SK-N-SH (cell line): ENCODE data around the gene CASKIN1. TPM values are rescaled to one million over a fixed set of nuclear protein-coding genes. Genes with fewer than 3 reads are reported as not detected.

Source experiments
- CTCF ChIA-PET: fragments of 300-600, 350-600 bp; formaldehyde crosslinking; extraction: SDS; loops from one replicate; lab custom pipeline; 2021; lab: Yijun Ruan, JAX
- POLR2A ChIA-PET: fragments of 350-600 bp; sonication (Branson Sonifier 250); formaldehyde crosslinking; extraction: SDS; loops from one replicate; lab custom pipeline; 2020; ENCODE audit warnings: antibody characterized with exemption, inconsistent platforms; lab: Yijun Ruan, JAX
- DNase-seq: peaks from one replicate; pipeline ENCODE4 v3.0.0; 2012
- H2AFZ ChIP-seq: fragments of 200-600 bp; sonication (generic); 2 replicates; pipeline ENCODE4 v1.8.1; 2016; ENCODE audit warnings: antibody characterized with exemption, mild to moderate bottlenecking, low read depth
- H3F3A ChIP-seq: fragments of 200-600 bp; sonication (generic); replicated peaks from 2 replicates; pipeline ENCODE3; 2016; ENCODE audit warnings: antibody characterized with exemption, mild to moderate bottlenecking; ENCODE audit not compliant: insufficient read depth
- H3K27ac ChIP-seq, 2 experiments: fragments of 200-500 bp in 1 of 2; fragments of 200-600 bp in 1 of 2; sonication (Bioruptor generic) in 1 of 2; sonication (generic), shearing (Covaris generic) in 1 of 2; 2 replicates each; pipeline versions ENCODE4 v1.5.1 to v1.6.1; 2014 to 2016; ENCODE audit warnings: low read depth in 2 of 2, inconsistent platforms in 1 of 2, low read length in 1 of 2, mild to moderate bottlenecking in 1 of 2, mixed read lengths in 1 of 2
- H3K27me3 ChIP-seq: fragments of 200-600 bp; sonication (generic), shearing (Covaris generic); 2 replicates; pipeline ENCODE4 v1.6.1; 2016; ENCODE audit warnings: mixed run types; ENCODE audit not compliant: insufficient read depth
- H3K36me3 ChIP-seq, 2 experiments: fragments of 200-500 bp in 1 of 2; fragments of 200-600 bp in 1 of 2; sonication (Bioruptor generic) in 1 of 2; sonication (generic) in 1 of 2; replicated peaks in 1 of 2; 2 replicates each; pipeline versions ENCODE3 to v1.5.1; 2014 to 2016; ENCODE audit warnings: low read length in 1 of 2, mild to moderate bottlenecking in 1 of 2; ENCODE audit not compliant: insufficient read depth in 2 of 2, control insufficient read depth in 1 of 2
- H3K4me1 ChIP-seq, 2 experiments: fragments of 200-500 bp in 1 of 2; fragments of 200-600 bp in 1 of 2; sonication (Bioruptor generic) in 1 of 2; sonication (generic), shearing (Covaris generic) in 1 of 2; 2 replicates each; pipeline versions ENCODE4 v1.5.1 to v1.6.1; 2014 to 2016; ENCODE audit warnings: low read depth in 1 of 2, low read length in 1 of 2, mixed run types in 1 of 2; ENCODE audit not compliant: insufficient read depth in 2 of 2, control insufficient read depth in 1 of 2
- H3K4me2 ChIP-seq: fragments of 200-600 bp; sonication (generic), shearing (Covaris generic); 2 replicates; pipeline ENCODE4 v1.6.1; 2017; ENCODE audit warnings: mixed run types
- H3K4me3 ChIP-seq, 2 experiments: fragments of 200-500 bp in 1 of 2; fragments of 200-600 bp in 1 of 2; sonication (Bioruptor generic) in 1 of 2; sonication (generic), shearing (Covaris generic) in 1 of 2; 2 replicates each; pipeline versions ENCODE4 v1.5.1 to v1.8.1; 2014 to 2016; ENCODE audit warnings: low read depth in 2 of 2, inconsistent platforms in 1 of 2, low read length in 1 of 2, mild to moderate bottlenecking in 1 of 2, mixed read lengths in 1 of 2, moderate library complexity in 1 of 2
- H3K79me2 ChIP-seq: fragments of 200-600 bp; sonication (generic); 2 replicates; pipeline ENCODE4 v1.8.1; 2017; ENCODE audit warnings: mild to moderate bottlenecking; ENCODE audit not compliant: insufficient read depth
- H3K9ac ChIP-seq: fragments of 200-600 bp; sonication (generic); 2 replicates; pipeline ENCODE4 v1.6.1; 2017; ENCODE audit warnings: mixed run types
- H3K9me2 ChIP-seq: fragments of 200-600 bp; sonication (generic); 2 replicates; pipeline ENCODE4 v1.6.1; 2017; ENCODE audit warnings: mixed run types
- H3K9me3 ChIP-seq: fragments of 200-600 bp; sonication (generic); 2 replicates; pipeline ENCODE4 v1.6.1; 2017; ENCODE audit warnings: mixed run types, mild to moderate bottlenecking, moderate library complexity
- H4K20me1 ChIP-seq: fragments of 200-600 bp; sonication (generic); 2 replicates; pipeline ENCODE4 v1.6.1; 2017; ENCODE audit warnings: mild to moderate bottlenecking, mixed run types; ENCODE audit not compliant: insufficient read depth
- ELF1 ChIP-seq: IDR thresholded peaks from 2 replicates; pipeline ENCODE4 v1.4.0; 2012
- EZH2phosphoT487 ChIP-seq: fragments of 200-600 bp; sonication (generic); IDR thresholded peaks from 2 replicates; pipeline ENCODE4 v1.6.1; 2017; ENCODE audit warnings: low read depth, mixed run types, mild to moderate bottlenecking, antibody characterized with exemption, moderate library complexity, borderline replicate concordance
- FOSL2 ChIP-seq: IDR thresholded peaks from 2 replicates; pipeline ENCODE4 v1.4.0; 2012; ENCODE audit warnings: low read depth, mild to moderate bottlenecking, moderate library complexity, borderline replicate concordance
- FOXJ3 ChIP-seq: sonication (generic); formaldehyde crosslinking; IDR thresholded peaks from 2 replicates; pipeline ENCODE4 v1.5.1; 2020; ENCODE audit warnings: mild to moderate bottlenecking, missing genetic modification reagents
- FOXM1 ChIP-seq: IDR thresholded peaks from 2 replicates; pipeline ENCODE4 v1.4.0; 2012; ENCODE audit warnings: low read depth, mild to moderate bottlenecking
- GABPA ChIP-seq: IDR thresholded peaks from 2 replicates; pipeline ENCODE4 v1.4.0; 2012; ENCODE audit warnings: low read depth, mild to moderate bottlenecking
- GATA2 ChIP-seq: sonication (generic); formaldehyde crosslinking; IDR thresholded peaks from 2 replicates; pipeline ENCODE4 v1.5.0; 2020; ENCODE audit warnings: mild to moderate bottlenecking, missing genetic modification reagents
- MEF2A ChIP-seq: IDR thresholded peaks from 2 replicates; pipeline ENCODE4 v1.4.0; 2012; ENCODE audit warnings: low read depth, borderline replicate concordance
- NFIC ChIP-seq: IDR thresholded peaks from 2 replicates; pipeline ENCODE4 v1.4.0; 2012; ENCODE audit warnings: borderline replicate concordance
- POLR2AphosphoS5 ChIP-seq: IDR thresholded peaks from 2 replicates; pipeline ENCODE4 v1.6.1; 2012; ENCODE audit warnings: low read depth, low read length
- RFX5 ChIP-seq: IDR thresholded peaks from 2 replicates; pipeline ENCODE4 v1.6.1; 2012; ENCODE audit warnings: mild to moderate bottlenecking, improper control_type of control experiment, low read length
- SIN3A ChIP-seq: IDR thresholded peaks from 2 replicates; pipeline ENCODE4 v1.6.1; 2012; ENCODE audit warnings: low read depth, mild to moderate bottlenecking, low read length, moderate library complexity, borderline replicate concordance
- TAF1 ChIP-seq: IDR thresholded peaks from 2 replicates; pipeline ENCODE4 v1.6.1; 2012; ENCODE audit warnings: low read depth, mild to moderate bottlenecking, low read length, moderate library complexity, borderline replicate concordance
- TCF12 ChIP-seq: IDR thresholded peaks from 2 replicates; pipeline ENCODE4 v1.4.0; 2012
- WGBS: methylation state at CpG from one replicate; pipeline ENCODE4 v1.1.6; 2017; ENCODE audit warnings: low lambda C conversion rate; 5-methylcytosine and 5-hydroxymethylcytosine counted together
- polyA plus RNA-seq, 3 experiments: library from polyadenylated mRNA; depleted of rRNA; stranded (reverse); fragments of >200 nt; gene quantifications; 2 replicates each; pipeline ENCODE4 v1.2.3, GENCODE V29; 2012
- TF ChIP-seq, protein P1 (sequence below): IDR thresholded peaks from 2 replicates; pipeline ENCODE4 v1.4.0; 2012; ENCODE audit warnings: low read depth, borderline replicate concordance
- TF ChIP-seq, protein P2 (sequence below): IDR thresholded peaks from 2 replicates; pipeline ENCODE4 v1.4.0; 2012; ENCODE audit warnings: low read depth, borderline replicate concordance
- TF ChIP-seq, protein P3 (sequence below): IDR thresholded peaks from 2 replicates; pipeline ENCODE4 v1.4.0; 2012; ENCODE audit warnings: low read depth
- TF ChIP-seq, protein P4 (sequence below): IDR thresholded peaks from 2 replicates; pipeline ENCODE4 v1.6.1; 2012; ENCODE audit warnings: mild to moderate bottlenecking, low read depth, low read length, moderate library complexity

The CASKIN1 gene
- polyA plus RNA-seq, 1 of the 3 experiments (the other 2 are of a cell fraction) = 1.7 TPM

DNA sequence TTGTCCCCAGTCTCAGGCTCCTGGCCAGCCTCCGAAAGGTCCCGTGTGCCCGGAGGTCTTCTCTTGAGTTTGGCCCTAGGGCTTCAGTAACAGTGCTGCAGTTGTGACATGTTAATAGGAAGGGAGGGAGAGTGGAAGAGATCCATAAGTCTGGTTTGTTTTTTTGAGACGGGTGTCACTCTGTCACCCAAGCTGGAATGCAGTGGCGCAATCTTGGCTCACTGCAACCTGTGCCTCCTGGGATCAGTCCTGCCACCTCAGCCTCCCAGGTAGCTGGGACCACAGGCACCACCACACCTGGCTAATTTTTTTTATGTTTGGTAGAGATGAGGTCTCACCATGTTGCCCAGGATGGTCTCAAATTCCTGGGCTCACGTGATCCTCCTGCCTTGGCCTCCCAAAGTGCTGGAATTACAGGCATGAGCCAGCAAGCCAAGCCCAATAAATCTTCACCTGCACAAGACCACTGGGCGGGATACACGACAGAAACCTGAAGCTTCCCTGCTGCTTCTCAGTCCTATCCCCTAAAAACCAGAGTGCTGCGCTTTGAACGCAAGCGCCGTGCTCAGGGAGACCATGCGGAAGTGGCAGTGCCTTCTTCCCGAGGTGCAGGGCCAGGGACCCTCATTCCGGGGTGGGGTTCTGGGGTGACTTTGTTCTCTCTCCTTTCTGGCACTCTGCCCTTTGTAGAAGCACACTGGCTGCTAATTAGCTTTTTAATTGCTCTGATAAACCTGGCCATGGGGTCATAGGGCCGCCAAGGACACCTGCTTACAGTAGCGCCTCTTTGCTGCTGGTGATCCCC, 29.9 kb downstream of the CASKIN1 start:
- no peak overlapping the region for H3K4me2 ChIP-seq

More for the DNA sequence above, 29.9 kb downstream of the CASKIN1 start:
- Histone ChIP-seq H3K4me1 (no peaks in the 10 kb centered on the region), H2AFZ (no peak overlapping the region), H4K20me1 (peaks cover 29% of the 10 kb centered on the region), H3K4me3 (no peak overlapping the region), H3K9me3 (no peaks in the 10 kb centered on the region), H3K9me2 (no peaks in the 10 kb centered on the region), H3K79me2 (peaks cover 34% of the 10 kb centered on the region), H3F3A (peaks cover 3% of the 10 kb centered on the region), H3K9ac (no peak overlapping the region), H3K27ac (no peak overlapping the region), H3K36me3 (peaks cover 0 to 51% of the 10 kb centered on the region in 2 experiments), H3K27me3 (no peaks in the 10 kb centered on the region)
- POLR2A ChIA-PET = interaction anchor here (3.5 kb wide), 1 partner anchor 11 kb away, joined by 16 read pairs; the partner anchor contains the start of gene TRAF7
- WGBS = 94% methylated on average over 14 of the region's 17 CpGs
- DNase-seq = no peak
- TF ChIP-seq ELF1 (no peak), MEF2A (no peak), FOSL2 (no peak), TCF12 (no peak), GABPA (no peak), EZH2phosphoT487 (no peak), FOXJ3 (no peak), POLR2AphosphoS5 (no peak), SIN3A (no peak), TAF1 (no peak), GATA2 (no peak), FOXM1 (no peak), NFIC (no peak), RFX5 (no peak)
- TF ChIP-seq, protein P1, sequence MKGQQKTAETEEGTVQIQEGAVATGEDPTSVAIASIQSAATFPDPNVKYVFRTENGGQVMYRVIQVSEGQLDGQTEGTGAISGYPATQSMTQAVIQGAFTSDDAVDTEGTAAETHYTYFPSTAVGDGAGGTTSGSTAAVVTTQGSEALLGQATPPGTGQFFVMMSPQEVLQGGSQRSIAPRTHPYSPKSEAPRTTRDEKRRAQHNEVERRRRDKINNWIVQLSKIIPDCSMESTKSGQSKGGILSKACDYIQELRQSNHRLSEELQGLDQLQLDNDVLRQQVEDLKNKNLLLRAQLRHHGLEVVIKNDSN = no peak
- TF ChIP-seq, protein P2, sequence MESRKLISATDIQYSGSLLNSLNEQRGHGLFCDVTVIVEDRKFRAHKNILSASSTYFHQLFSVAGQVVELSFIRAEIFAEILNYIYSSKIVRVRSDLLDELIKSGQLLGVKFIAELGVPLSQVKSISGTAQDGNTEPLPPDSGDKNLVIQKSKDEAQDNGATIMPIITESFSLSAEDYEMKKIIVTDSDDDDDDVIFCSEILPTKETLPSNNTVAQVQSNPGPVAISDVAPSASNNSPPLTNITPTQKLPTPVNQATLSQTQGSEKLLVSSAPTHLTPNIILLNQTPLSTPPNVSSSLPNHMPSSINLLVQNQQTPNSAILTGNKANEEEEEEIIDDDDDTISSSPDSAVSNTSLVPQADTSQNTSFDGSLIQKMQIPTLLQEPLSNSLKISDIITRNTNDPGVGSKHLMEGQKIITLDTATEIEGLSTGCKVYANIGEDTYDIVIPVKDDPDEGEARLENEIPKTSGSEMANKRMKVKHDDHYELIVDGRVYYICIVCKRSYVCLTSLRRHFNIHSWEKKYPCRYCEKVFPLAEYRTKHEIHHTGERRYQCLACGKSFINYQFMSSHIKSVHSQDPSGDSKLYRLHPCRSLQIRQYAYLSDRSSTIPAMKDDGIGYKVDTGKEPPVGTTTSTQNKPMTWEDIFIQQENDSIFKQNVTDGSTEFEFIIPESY = no peak
- TF ChIP-seq, protein P3, sequence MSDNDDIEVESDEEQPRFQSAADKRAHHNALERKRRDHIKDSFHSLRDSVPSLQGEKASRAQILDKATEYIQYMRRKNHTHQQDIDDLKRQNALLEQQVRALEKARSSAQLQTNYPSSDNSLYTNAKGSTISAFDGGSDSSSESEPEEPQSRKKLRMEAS = no peak
- TF ChIP-seq, protein P4, sequence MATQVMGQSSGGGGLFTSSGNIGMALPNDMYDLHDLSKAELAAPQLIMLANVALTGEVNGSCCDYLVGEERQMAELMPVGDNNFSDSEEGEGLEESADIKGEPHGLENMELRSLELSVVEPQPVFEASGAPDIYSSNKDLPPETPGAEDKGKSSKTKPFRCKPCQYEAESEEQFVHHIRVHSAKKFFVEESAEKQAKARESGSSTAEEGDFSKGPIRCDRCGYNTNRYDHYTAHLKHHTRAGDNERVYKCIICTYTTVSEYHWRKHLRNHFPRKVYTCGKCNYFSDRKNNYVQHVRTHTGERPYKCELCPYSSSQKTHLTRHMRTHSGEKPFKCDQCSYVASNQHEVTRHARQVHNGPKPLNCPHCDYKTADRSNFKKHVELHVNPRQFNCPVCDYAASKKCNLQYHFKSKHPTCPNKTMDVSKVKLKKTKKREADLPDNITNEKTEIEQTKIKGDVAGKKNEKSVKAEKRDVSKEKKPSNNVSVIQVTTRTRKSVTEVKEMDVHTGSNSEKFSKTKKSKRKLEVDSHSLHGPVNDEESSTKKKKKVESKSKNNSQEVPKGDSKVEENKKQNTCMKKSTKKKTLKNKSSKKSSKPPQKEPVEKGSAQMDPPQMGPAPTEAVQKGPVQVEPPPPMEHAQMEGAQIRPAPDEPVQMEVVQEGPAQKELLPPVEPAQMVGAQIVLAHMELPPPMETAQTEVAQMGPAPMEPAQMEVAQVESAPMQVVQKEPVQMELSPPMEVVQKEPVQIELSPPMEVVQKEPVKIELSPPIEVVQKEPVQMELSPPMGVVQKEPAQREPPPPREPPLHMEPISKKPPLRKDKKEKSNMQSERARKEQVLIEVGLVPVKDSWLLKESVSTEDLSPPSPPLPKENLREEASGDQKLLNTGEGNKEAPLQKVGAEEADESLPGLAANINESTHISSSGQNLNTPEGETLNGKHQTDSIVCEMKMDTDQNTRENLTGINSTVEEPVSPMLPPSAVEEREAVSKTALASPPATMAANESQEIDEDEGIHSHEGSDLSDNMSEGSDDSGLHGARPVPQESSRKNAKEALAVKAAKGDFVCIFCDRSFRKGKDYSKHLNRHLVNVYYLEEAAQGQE = no peak
- CTCF ChIA-PET = interaction anchor here (1.0 kb wide), 2 partner anchors 12 to 163 kb away, joined by 3 to 7 read pairs; partner anchors contain the start of gene TRAF7
